Stimulated activated CD8-positive, alpha-beta memory T cell treated with anti-CD3 and anti-CD28 coated beads, Interleukin-2, amount 100 ng/mL, for 1 hour (primary cell): ENCODE results near the gene ATM.
"Not testable (repeated sequence)": the region's sequence is repeated elsewhere in the genome, so short reads cannot be mapped to it uniquely, and the experiment has no call there.

Source experiments
- DNase-seq, 2 donors: peaks; one replicate each; pipeline ENCODE4 v3.0.0-alpha.2; 2020; ENCODE audit warnings: low read depth in 2 of 2

The ATM gene

GRCh38 chr11:108373505-108373904 lies 150.6 kb downstream of the ATM start:
- not testable (repeated sequence) for DNase-seq

- no peak for DNase-seq
These were observed 165.7 kb downstream of the ATM start for GRCh38 chr11:108388576-108388975.

DNA sequence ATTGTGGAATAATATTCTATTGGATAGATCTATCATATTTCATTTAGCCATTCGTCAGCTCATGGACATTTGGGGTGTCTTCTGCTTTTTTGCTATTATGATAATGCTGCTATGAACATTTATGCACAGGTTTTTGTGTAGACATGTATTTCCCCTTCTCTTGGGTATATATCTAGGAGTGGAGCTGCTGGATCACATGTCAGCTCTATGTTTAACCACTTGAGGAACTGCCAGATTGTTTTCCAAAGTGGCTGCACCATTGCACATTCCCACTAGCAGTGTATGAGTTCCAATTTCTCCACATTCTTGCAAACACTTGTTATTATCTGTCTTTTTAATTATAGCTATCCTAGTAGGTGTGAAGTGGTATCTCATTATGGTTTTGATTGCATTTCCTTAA lies 169.5 kb downstream of the ATM start:
- DNase-seq: no peak

DNA sequence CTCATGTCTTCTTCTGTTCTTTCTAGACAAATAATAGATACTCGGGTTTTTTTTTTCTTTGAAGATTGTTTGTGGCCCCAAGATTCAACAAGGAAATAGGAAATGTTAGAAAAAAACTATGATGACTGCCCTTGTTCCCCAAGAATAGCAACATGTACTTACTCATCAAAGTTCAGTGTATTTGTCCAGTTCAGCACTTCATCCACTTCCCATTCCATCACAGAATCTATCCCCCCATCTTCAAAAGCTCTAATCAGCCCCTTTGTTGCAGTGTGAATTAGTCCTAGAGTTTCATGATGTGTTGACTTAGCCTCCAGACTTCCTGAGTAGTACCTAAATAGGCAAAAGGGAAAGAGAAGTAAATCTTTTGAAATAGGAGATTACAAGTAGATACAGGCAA lies 170.2 kb downstream of the ATM start:
- DNase-seq: no peak

DNA sequence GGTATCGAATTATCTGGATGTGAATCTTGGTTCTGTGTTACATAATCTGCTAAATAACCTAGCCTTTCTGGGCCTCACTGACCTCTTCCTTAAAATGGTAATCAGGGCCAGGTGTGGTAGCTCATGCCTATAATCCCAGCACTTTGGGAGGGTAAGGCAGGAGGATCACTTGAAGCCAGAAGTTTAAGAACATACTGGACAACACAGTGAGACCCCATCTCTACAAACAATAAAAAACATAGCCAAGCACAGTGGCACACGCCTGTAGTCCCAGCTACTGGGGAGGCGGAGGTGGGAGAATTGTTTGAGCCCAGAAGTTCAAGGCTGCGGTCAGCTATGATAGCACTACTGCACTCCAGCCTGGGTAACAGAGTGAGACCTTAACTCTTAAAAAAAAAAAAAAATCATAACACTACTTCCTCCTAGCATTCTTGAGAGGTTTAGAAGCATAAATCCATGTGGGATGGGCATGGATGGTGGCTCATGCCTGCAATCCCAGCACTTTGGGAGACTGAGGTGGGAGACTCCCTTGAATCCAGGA lies 171.9 kb downstream of the ATM start:
- no peak for DNase-seq

DNA sequence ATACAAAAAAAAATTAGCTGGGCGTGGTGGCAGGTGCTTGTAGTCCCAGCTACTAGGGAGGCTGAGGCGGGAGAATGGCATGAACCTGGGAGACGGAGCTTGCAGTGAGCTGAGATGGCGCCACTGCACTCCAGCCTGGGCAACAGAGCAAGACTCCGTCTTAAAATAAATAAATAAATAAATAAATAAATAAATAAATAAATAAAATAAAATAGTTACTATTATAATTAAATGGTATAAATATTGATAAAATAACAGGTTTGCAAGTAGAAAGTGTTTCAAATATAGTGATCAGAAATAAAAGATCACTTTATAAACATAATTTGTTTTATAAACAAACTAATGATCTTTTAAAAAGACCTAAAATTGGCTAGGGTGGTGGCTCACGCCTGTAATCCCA lies 173.8 kb downstream of the ATM start:
- DNase-seq: not testable (repeated sequence)

GRCh38 chr11:108398439-108398838 lies 175.6 kb downstream of the ATM start:
- no peak for DNase-seq

DNA sequence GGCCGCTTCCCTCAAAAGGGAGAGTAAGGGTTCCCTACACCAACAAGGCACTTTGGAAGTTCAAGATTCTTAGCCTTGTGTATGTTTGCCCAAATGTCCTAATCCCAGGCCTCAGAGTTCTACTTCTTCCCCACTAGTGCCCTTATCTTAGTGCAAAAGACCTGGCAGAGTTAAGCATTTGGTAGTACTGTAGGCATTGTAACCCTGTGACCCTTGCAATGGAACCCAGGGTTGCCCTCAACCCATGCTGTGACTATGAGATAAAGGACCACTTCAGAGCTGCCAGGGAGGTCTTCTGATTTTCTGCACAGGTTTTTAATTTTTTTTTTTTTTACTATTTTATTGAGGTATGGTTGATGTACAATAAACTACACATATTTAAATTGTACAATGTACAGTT lies 179.4 kb downstream of the ATM start:
- no peak for DNase-seq

DNA sequence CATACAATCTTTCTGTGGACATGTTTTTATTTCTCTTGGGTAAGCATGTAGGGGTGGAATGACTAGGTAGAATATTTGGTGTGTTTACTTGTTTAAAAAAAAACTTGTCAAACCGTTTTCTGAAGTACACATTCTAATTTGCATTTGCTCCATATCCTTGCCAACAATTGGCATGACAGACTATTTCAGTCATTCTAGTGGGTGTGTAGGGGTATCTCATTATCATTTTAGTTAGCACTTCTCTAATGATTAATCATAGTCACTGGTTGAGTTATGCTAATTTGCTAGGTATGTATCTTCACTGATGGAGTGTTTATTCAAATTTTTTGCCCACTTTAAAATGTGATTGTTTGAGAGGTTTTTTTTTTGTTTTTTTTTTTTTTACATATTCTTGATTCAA lies 180.2 kb downstream of the ATM start:
- DNase-seq: no peak

DNA sequence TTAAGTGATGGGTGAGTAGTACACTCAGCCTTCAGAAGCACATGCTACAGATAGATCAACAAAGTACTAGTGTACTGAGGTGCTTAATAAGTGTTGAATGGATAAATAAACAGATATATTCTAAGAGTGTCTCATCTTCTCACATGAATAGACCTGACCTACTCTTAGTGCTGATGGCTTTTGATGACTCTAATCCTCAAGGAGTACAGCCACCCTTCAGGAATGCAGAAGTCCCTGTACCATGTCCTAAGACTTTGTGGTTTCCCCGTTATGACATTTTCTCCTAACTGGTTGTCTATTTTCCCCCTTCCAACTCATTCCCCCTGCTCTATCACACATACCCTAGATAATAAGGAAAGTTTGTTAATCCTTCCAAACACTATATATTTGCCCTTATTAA lies 182.8 kb downstream of the ATM start:
- no peak for DNase-seq

GRCh38 chr11:108414958-108415357 lies 192.1 kb downstream of the ATM start:
- no peak for DNase-seq

GRCh38 chr11:108417551-108417950 lies 194.7 kb downstream of the ATM start:
- DNase-seq: not testable (repeated sequence)
